Renal pelvis (tissue), 12 donors: Measurements from ENCODE around the gene PYGL. TPM values are rescaled to one million over a fixed set of nuclear protein-coding genes. Genes with fewer than 3 reads are reported as not detected.

Experiments used
- DNase-seq: peaks from one replicate; pipeline ENCODE4 v3.0.0-alpha.2; 2013
- long read RNA-seq, 16 experiments: transcript quantifications; one replicate each; lab custom pipeline, GENCODE V29; 2026
- polyA plus RNA-seq, 3 donors: library from polyadenylated mRNA; unstranded; fragments of 120-200 nt; gene quantifications; one replicate each; pipeline ENCODE4 v1.2.1, GENCODE V29; 2013; ENCODE audit not compliant: insufficient read length in 3 of 3

Gene PYGL
- 10 to 100 TPM; 18.1 to 21.5 (median 19.8) TPM for polyA plus RNA-seq
- long read RNA-seq, donor 1, partial matches to known transcripts = 0 of 4 reads
- long read RNA-seq, donor 1, other reads (novel, unspliced or antisense) = 0 of 4 reads
- long read RNA-seq, donor 2, partial matches to known transcripts = 0 of 1 reads
- long read RNA-seq, donor 2, other reads (novel, unspliced or antisense) = 0 of 1 reads
- long read RNA-seq, donor 3, partial matches to known transcripts = 0 of 2 reads
- long read RNA-seq, donor 3, other reads (novel, unspliced or antisense) = 0 of 2 reads
- long read RNA-seq, donor 4, partial matches to known transcripts = 0 of 2 reads
- long read RNA-seq, donor 4, other reads (novel, unspliced or antisense) = 0 of 2 reads
- long read RNA-seq, donor 5, partial matches to known transcripts = 0 of 1 reads
- long read RNA-seq, donor 5, other reads (novel, unspliced or antisense) = 0 of 1 reads
- long read RNA-seq, donor 6, partial matches to known transcripts = 0 of 2 reads
- long read RNA-seq, donor 6, other reads (novel, unspliced or antisense) = 0 of 2 reads
- long read RNA-seq, donor 7, partial matches to known transcripts = 0 of 3 reads
- long read RNA-seq, donor 7, other reads (novel, unspliced or antisense) = 0 of 3 reads
- long read RNA-seq, donor 8, partial matches to known transcripts = 0 of 2 reads
- long read RNA-seq, donor 8, other reads (novel, unspliced or antisense) = 0 of 2 reads
- long read RNA-seq, donor 9, partial matches to known transcripts = 5 of 9 reads
- long read RNA-seq, donor 9, other reads (novel, unspliced or antisense) = 0 of 9 reads
- long read RNA-seq, donor 10, partial matches to known transcripts = 0 of 4 reads
- long read RNA-seq, donor 10, other reads (novel, unspliced or antisense) = 0 of 4 reads
- long read RNA-seq, donor 11 = 0 reads
- long read RNA-seq, donor 12, partial matches to known transcripts = 6 of 7 reads
- long read RNA-seq, donor 12, other reads (novel, unspliced or antisense) = 0 of 7 reads
- long read RNA-seq, donor 13, partial matches to known transcripts = 0 of 3 reads
- long read RNA-seq, donor 13, other reads (novel, unspliced or antisense) = 0 of 3 reads
- long read RNA-seq, donor 14 = 0 reads
- long read RNA-seq, donor 15 = 0 reads
- long read RNA-seq, donor 16, partial matches to known transcripts = 0 of 1 reads
- long read RNA-seq, donor 16, other reads (novel, unspliced or antisense) = 0 of 1 reads

- no peak for DNase-seq
Measured at GRCh38 chr14:50943943-50944646, at the start of gene PYGL. PYGL (minus strand) TSS chr14:50944483; CDS start chr14:50944403, 80 bp downstream.

- no peak for DNase-seq
Measured at GRCh38 chr14:50985859-50986331, 41.6 kb upstream of the PYGL start.

- no peak for DNase-seq
Measured at GRCh38 chr14:50985124-50985858, 41.0 kb upstream of the PYGL start.

DNA sequence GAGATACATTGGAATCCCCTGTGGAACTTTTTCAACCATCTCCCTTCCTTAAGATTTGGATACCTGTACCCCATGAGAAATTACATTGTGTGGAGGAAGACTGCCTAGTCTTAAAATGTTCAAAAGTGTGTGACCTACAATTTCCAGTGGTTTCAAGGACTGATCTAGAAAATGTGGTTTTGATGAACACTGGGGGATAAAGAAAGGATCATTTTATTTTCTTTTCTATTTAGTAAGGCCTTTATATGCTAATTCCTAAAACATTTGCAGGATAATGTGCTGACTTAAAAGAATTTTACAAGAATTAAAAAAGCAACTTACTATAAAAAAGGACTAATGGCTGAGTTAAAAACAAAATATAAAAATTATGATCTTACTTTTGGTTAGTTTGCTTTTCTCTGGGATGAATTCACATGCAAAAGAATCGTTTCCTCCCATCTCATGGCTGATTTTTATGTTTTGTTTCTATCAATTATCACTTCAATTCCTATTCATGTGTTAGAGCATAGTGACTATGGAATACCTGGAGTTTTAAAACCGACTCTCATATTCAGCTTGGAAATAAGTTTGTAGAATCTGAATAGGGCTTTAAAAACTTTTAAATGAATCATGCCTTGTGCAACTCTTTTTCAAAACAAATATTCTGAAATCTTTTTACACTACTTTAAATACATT, 39.9 kb upstream of the PYGL start:
- no peak for DNase-seq

- no peak for DNase-seq
Measured at GRCh38 chr14:50979941-50980850, 35.9 kb upstream of the PYGL start.

GRCh38 chr14:50978888-50979287, 34.6 kb upstream of the PYGL start:
- DNase-seq = no peak

DNA sequence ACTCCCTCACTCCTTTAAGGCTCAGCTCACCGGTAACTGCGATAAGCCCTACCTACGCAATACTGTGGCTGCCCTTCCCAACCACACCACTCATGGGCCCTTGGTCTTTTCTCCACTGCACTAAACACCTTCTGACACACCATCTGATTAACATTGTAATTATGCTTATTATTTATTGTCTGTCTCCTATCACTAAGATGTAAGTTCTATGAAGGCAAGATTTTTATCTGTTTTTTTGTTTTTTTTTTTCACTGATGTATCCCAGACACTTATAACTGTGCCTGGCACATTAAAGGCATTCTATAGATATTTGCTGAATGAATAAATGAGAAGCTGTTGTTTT, 34.2 kb upstream of the PYGL start:
- DNase-seq = no peak

- DNase-seq = no peak
Measured at GRCh38 chr14:50977863-50978528, 33.7 kb upstream of the PYGL start.

GRCh38 chr14:50974118-50974517, 29.8 kb upstream of the PYGL start:
- DNase-seq = no peak

DNA sequence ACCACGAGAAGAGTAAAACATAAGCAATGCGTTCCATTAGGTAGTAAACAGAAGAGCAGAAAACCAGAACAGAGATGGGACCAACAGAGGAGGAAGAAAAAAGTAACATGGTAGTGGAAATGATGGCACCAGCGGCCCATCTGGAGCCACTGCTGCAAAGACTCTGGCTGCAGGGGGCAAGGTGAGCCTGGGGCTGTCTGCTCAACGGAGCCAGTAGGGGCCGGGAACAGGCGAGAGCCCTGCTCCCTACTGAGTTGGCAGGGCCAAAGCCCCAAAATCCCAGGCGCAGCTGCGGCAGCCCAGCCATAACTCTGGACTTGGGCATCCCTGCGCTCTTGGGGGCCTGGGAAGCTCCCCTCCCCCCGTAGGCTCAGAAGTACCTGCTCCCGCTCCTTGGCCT, 28.5 kb upstream of the PYGL start:
- no peak for DNase-seq

- no peak for DNase-seq
Measured at GRCh38 chr14:50970886-50971781, 26.9 kb upstream of the PYGL start.

GRCh38 chr14:50967790-50968189, 23.5 kb upstream of the PYGL start:
- no peak for DNase-seq

GRCh38 chr14:50967103-50967502, 22.8 kb upstream of the PYGL start:
- DNase-seq = no peak

DNA sequence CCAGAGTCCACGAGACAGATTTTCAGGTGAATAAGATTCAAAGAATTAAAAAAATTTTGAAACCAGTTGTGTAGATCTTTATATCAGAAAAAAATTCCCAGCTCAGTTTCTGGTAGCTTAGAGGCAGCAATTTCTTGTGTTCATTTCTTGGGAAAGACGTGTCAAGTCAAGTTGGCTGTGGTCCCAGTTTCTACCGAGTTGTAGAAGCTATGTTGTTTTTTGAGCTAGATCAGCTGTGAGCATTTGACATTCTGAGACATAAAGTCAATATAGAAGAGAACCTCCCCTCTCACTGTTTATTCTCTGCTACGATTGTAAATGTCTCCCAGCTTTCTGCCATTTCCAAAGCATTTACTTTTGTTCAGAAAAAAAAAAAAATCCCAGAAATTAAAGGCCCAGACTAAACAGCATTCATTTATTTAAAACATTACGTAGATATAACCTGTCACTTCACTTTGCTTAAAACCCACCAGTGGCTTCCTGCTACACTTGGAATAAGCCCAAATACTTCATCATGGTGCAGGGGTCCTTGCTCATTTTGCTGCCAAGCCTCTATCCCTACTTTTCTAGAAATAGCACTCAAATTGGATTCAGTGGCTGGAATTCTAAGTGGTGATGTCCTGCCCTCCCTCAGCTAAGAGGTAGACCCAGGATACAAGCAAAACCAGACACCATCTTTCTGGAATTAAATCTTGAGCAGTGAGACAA, 20.6 kb upstream of the PYGL start:
- peak; percentile 95 for DNase-seq

GRCh38 chr14:50963919-50964318, 19.6 kb upstream of the PYGL start:
- DNase-seq = no peak

GRCh38 chr14:50961605-50962221, 17.4 kb upstream of the PYGL start:
- DNase-seq = peak; percentile 89
